Panc1 (cell line): ENCODE results near the gene LENEP. TPM values are rescaled to one million over a fixed set of nuclear protein-coding genes. Genes with fewer than 3 reads are reported as not detected.

Experiments
- ATAC-seq: fragments of 200-7000 bp; cut with Tn5 transposase; 2 replicates; pipeline ENCODE4 v1.9.1; 2020; ENCODE audit warnings: mild to moderate bottlenecking, moderate library complexity
- BruUV-seq: library from RNA; stranded (reverse); fragments of 400-500 nt; replicated peaks from 2 replicates; lab custom pipeline; 2021; lab: Mats Ljungman, UMichigan
- CTCF ChIA-PET: fragments of 300-600 bp; sonication (Branson Sonifier 250); formaldehyde crosslinking; loops from one replicate; lab custom pipeline; 2022; ENCODE audit warnings: antibody characterized with exemption; lab: Charles Lee
- POLR2A ChIA-PET: fragments of 300-600 bp; sonication (Branson Sonifier 250); formaldehyde crosslinking; loops from one replicate; lab custom pipeline; 2022; ENCODE audit warnings: antibody characterized with exemption; lab: Charles Lee
- DNase-seq: peaks from one replicate; pipeline ENCODE4 v3.0.0-alpha.2; 2010; ENCODE audit warnings: low read depth, low spot score
- H3K27ac ChIP-seq: 2 replicates; pipeline ENCODE4 v1.5.1; 2011; ENCODE audit warnings: mild to moderate bottlenecking, low read length, inconsistent platforms
- H3K27me3 ChIP-seq: fragments of 200-500 bp; sonication (Bioruptor generic); 2 replicates; pipeline ENCODE4 v1.6.0; 2014; ENCODE audit warnings: low read length, inconsistent platforms; ENCODE audit not compliant: control insufficient read depth, insufficient read depth
- H3K36me3 ChIP-seq: fragments of 200-500 bp; sonication (Bioruptor generic); 2 replicates; pipeline ENCODE4 v1.5.1; 2014; ENCODE audit warnings: inconsistent platforms, mild to moderate bottlenecking, low read length, moderate library complexity; ENCODE audit not compliant: control insufficient read depth, insufficient read depth
- H3K4me1 ChIP-seq: 2 replicates; pipeline ENCODE4 v1.5.1; 2011; ENCODE audit warnings: inconsistent platforms, mild to moderate bottlenecking, low read length, moderate library complexity; ENCODE audit not compliant: control insufficient read depth, insufficient read depth
- H3K4me3 ChIP-seq, 2 experiments: 2 replicates each; pipeline ENCODE4 v1.5.1; 2011 to 2012; ENCODE audit warnings: low read depth in 2 of 2, low read length in 2 of 2, mild to moderate bottlenecking in 2 of 2, inconsistent platforms in 1 of 2, moderate library complexity in 1 of 2
- H3K9me3 ChIP-seq: fragments of 200-500 bp; sonication (Bioruptor generic); 2 replicates; pipeline ENCODE4 v1.5.1; 2014; ENCODE audit warnings: low read depth, mild to moderate bottlenecking, inconsistent platforms, low read length, moderate library complexity; ENCODE audit not compliant: control insufficient read depth, insufficient read depth
- POLR2AphosphoS5 ChIP-seq: IDR thresholded peaks from 2 replicates; pipeline ENCODE4 v1.6.1; 2012; ENCODE audit warnings: mild to moderate bottlenecking, low read depth, low read length, moderate library complexity
- SIN3A ChIP-seq: IDR thresholded peaks from 2 replicates; pipeline ENCODE4 v1.6.1; 2012; ENCODE audit warnings: low read depth, mild to moderate bottlenecking, low read length, moderate library complexity, borderline replicate concordance; ENCODE audit not compliant: insufficient read depth
- TCF7L2 ChIP-seq: IDR thresholded peaks from 2 replicates; pipeline ENCODE4 v1.6.1; 2011; ENCODE audit warnings: mild to moderate bottlenecking, low read depth, low read length, inconsistent platforms
- in situ Hi-C: cut with HindIII; loops from 2 replicates; pipeline ENCODE4 v1.10.0; 2016; ENCODE audit warnings: low sequenced_read_pairs, low pct_unique_long_range_greater_than_20kb
- intact Hi-C: fragments of 100-400 bp; cut with micrococcal nuclease; formaldehyde crosslinking; loops from one replicate; pipeline ENCODE4 v1.10.0; 2022; ENCODE audit not compliant: unreplicated experiment
- total RNA-seq: library from RNA; stranded (reverse); gene quantifications from one replicate; pipeline ENCODE4 v1.2.1, GENCODE V29; 2021; ENCODE audit not compliant: unreplicated experiment
- TF ChIP-seq, protein P1 (sequence below): fragments of 450-650 bp; IDR thresholded peaks from 2 replicates; pipeline ENCODE4 v1.5.1; 2017; ENCODE audit warnings: mild to moderate bottlenecking
- TF ChIP-seq, protein P2 (sequence below), 2 experiments: IDR thresholded peaks; 2 replicates each; pipeline ENCODE4 v1.6.1; 2011 to 2012; ENCODE audit warnings: low read depth in 2 of 2, control low read depth in 1 of 2, low read length in 1 of 2, mild to moderate bottlenecking in 1 of 2, moderate library complexity in 1 of 2; ENCODE audit not compliant: insufficient read depth in 1 of 2

The LENEP gene
- total RNA-seq, 1 experiment from 2014 or later: 0.67 TPM

GRCh38 chr1:155023627-155024026 is 30.2 kb downstream of the LENEP start:
- CTCF ChIA-PET: no interaction called here
- ATAC-seq (no peak), DNase-seq (no peak)
- no peak for TF ChIP-seq TCF7L2
- TF ChIP-seq POLR2AphosphoS5: no peak
- TF ChIP-seq, protein P1, sequence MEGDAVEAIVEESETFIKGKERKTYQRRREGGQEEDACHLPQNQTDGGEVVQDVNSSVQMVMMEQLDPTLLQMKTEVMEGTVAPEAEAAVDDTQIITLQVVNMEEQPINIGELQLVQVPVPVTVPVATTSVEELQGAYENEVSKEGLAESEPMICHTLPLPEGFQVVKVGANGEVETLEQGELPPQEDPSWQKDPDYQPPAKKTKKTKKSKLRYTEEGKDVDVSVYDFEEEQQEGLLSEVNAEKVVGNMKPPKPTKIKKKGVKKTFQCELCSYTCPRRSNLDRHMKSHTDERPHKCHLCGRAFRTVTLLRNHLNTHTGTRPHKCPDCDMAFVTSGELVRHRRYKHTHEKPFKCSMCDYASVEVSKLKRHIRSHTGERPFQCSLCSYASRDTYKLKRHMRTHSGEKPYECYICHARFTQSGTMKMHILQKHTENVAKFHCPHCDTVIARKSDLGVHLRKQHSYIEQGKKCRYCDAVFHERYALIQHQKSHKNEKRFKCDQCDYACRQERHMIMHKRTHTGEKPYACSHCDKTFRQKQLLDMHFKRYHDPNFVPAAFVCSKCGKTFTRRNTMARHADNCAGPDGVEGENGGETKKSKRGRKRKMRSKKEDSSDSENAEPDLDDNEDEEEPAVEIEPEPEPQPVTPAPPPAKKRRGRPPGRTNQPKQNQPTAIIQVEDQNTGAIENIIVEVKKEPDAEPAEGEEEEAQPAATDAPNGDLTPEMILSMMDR: no peak
- TF ChIP-seq, protein P2, sequence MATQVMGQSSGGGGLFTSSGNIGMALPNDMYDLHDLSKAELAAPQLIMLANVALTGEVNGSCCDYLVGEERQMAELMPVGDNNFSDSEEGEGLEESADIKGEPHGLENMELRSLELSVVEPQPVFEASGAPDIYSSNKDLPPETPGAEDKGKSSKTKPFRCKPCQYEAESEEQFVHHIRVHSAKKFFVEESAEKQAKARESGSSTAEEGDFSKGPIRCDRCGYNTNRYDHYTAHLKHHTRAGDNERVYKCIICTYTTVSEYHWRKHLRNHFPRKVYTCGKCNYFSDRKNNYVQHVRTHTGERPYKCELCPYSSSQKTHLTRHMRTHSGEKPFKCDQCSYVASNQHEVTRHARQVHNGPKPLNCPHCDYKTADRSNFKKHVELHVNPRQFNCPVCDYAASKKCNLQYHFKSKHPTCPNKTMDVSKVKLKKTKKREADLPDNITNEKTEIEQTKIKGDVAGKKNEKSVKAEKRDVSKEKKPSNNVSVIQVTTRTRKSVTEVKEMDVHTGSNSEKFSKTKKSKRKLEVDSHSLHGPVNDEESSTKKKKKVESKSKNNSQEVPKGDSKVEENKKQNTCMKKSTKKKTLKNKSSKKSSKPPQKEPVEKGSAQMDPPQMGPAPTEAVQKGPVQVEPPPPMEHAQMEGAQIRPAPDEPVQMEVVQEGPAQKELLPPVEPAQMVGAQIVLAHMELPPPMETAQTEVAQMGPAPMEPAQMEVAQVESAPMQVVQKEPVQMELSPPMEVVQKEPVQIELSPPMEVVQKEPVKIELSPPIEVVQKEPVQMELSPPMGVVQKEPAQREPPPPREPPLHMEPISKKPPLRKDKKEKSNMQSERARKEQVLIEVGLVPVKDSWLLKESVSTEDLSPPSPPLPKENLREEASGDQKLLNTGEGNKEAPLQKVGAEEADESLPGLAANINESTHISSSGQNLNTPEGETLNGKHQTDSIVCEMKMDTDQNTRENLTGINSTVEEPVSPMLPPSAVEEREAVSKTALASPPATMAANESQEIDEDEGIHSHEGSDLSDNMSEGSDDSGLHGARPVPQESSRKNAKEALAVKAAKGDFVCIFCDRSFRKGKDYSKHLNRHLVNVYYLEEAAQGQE (IDR thresholded peaks at IDR 0.05; ENCODE audit: insufficient read depth in 1 of 2, low read depth in 2 of 2, low read length in 1 of 2): no peak
- TF ChIP-seq SIN3A: no peak
- intact Hi-C loops (no loop called here), in situ Hi-C loops (no loop called here)
- no peak overlapping the region for H3K27ac ChIP-seq
- no peaks in the 10 kb centered on the region for H3K27me3 ChIP-seq
- H3K4me1 ChIP-seq: peaks cover 2% of the 10 kb centered on the region; the same call in 1 of the 2 replicates
- no peaks in the 10 kb centered on the region for H3K9me3 ChIP-seq
- no TSS peak for BruUV-seq
- no peaks in the 10 kb centered on the region for H3K36me3 ChIP-seq
- no peak overlapping the region for H3K4me3 ChIP-seq
- POLR2A ChIA-PET: no interaction called here

DNA sequence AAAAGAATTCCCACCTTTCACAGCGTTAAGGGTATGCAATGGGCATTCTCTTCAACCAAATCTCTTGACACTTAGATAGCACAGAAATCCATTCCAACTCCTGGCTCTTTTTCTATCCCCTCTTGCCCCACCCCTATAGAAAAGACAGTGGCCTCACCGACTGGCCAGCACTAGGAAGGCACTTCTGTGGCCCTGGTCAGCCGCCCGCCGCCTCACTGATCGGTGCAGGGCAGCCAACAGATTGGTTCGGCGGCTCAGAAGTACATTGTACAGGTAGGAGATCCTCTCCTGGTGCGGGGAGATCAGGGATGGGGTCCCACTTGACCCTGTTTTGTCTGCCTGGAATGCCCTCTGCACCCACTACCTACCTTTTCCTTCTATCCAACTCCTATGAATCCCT is 30.9 kb downstream of the LENEP start:
- Histone ChIP-seq H3K27me3 (no peaks in the 10 kb centered on the region), H3K9me3 (no peaks in the 10 kb centered on the region), H3K4me1 (no peaks in the 10 kb centered on the region), H3K4me3 (no peak overlapping the region), H3K27ac (no peak overlapping the region), H3K36me3 (no peaks in the 10 kb centered on the region)
- no TSS peak for BruUV-seq
- ChIA-PET CTCF (interaction anchor here (1.2 kb wide), 1 partner anchor 61 kb away, joined by 3 read pairs; no protein-coding TSS in a partner anchor), POLR2A (no interaction called here)
- in situ Hi-C loops: no loop called here
- no peak for DNase-seq
- ATAC-seq: no peak
- TF ChIP-seq POLR2AphosphoS5 (no peak), SIN3A (no peak)
- TF ChIP-seq, protein P1: no peak
- intact Hi-C loops: no loop called here

DNA sequence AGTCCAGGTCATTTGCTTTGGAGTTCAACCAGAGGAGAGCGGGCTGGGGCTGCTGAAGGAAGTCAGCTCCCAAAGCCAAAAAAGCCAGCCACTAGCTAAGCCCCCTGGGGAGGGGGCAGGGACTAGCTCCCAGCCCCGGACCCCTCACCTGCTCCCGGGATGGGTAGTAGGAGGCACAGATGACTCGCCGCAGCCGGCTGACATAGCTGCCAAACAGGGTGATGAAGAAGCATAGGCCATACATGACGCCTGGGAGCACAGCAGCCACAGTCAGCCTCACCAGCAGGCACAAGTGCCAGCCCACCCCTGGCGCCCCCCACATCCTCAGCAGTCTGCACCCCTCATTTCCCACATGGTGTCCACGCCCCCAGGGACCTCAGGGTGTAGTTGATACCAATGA is 32.8 kb downstream of the LENEP start:
- ATAC-seq: no peak
- Histone ChIP-seq H3K9me3 (no peaks in the 10 kb centered on the region), H3K36me3 (no peaks in the 10 kb centered on the region), H3K4me3 (no peak overlapping the region), H3K27ac (no peak overlapping the region), H3K27me3 (no peaks in the 10 kb centered on the region), H3K4me1 (no peaks in the 10 kb centered on the region)
- no peak for DNase-seq
- BruUV-seq: no TSS peak
- ChIA-PET CTCF (no interaction called here), POLR2A (no interaction called here)
- no peak for TF ChIP-seq TCF7L2
- TF ChIP-seq SIN3A: no peak
- TF ChIP-seq, protein P2 (IDR thresholded peaks at IDR 0.05; ENCODE audit: insufficient read depth in 1 of 2, low read depth in 2 of 2, low read length in 1 of 2): no peak
- TF ChIP-seq, protein P1: no peak
- in situ Hi-C loops (no loop called here), intact Hi-C loops (no loop called here)
